Activated CD4-positive, alpha-beta T cell treated with anti-CD3 and anti-CD28 coated beads for 4 hours (primary cell): ENCODE data around the gene KCNQ1OT1.
A peak's percentile ranks its signal among the peaks of the same experiment; 100 is the strongest.

ENCODE experiments used
- DNase-seq, 2 donors: peaks; one replicate each; pipeline ENCODE4 v3.0.0-alpha.2; 2020

KCNQ1OT1 gene

GRCh38 chr11:2701898-2702434, 2.2 kb upstream of the KCNQ1OT1 start:
- no peak for DNase-seq

DNA sequence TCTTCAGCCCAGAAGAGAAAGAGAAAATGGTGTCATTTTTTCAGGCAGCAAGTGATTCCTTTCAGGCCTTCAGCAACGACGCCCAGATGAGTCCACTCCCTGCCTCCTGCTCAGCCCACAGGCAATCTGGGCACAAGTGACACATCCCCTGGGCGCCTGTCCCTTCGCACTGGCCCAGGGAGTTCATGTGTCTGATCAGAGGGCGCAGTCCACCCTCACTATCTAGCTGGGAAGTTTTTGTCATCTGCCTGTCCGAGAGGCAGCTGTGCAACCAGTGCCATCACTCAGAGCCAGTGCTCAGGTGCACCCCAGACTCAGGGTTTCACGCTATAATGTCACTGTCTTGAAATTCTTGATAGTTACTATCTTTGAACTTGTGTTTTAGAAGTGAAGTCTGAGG, 1.4 kb upstream of the KCNQ1OT1 start:
- no peak for DNase-seq

GRCh38 chr11:2700415-2701211, 819 bp upstream of the KCNQ1OT1 start:
- DNase-seq = peak in 1 of 2 donors; percentile 12

- no peak for DNase-seq
Observed at GRCh38 chr11:2699185-2699530, 636 bp downstream of the KCNQ1OT1 start.

GRCh38 chr11:2698386-2699184, 1.2 kb downstream of the KCNQ1OT1 start:
- DNase-seq = no peak

DNA sequence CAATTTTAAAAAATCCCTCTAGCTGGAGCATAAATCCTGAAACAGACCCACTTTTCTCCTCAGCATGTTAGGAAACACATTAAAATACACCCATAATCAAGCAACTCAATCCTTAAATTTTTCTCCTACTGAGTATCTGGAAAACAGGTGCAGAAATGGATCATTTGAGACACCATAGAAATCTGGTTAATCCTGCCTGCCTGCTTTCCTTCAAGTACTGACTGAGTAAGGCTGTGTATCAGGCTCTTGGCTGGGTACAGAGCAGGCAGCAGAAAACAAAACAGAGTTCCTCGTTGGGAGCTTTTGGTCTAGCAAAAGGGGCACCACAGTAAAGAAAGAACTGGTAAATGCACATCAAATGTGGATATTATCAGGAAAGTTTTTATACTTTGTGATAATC, 1.9 kb downstream of the KCNQ1OT1 start:
- DNase-seq = no peak

DNA sequence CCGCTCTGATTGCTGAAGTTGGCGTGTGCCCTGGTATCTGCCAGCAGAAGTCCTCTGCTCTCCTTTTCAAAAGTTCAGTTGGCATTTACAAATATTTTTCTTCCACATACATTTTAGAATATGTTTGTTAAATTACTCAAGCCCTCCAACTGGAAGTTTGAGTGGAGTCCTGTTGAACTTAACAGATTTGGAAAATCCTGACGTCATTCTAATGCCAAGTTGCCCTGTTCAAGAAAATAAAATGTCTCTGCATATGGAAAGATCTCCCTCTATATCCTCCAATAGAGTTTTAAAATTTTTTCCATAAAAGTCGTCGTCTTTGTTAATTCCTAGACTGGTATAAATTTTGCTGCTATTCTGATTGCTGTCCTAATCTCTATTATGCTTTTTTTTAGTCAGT, 3.3 kb downstream of the KCNQ1OT1 start:
- DNase-seq = no peak

DNA sequence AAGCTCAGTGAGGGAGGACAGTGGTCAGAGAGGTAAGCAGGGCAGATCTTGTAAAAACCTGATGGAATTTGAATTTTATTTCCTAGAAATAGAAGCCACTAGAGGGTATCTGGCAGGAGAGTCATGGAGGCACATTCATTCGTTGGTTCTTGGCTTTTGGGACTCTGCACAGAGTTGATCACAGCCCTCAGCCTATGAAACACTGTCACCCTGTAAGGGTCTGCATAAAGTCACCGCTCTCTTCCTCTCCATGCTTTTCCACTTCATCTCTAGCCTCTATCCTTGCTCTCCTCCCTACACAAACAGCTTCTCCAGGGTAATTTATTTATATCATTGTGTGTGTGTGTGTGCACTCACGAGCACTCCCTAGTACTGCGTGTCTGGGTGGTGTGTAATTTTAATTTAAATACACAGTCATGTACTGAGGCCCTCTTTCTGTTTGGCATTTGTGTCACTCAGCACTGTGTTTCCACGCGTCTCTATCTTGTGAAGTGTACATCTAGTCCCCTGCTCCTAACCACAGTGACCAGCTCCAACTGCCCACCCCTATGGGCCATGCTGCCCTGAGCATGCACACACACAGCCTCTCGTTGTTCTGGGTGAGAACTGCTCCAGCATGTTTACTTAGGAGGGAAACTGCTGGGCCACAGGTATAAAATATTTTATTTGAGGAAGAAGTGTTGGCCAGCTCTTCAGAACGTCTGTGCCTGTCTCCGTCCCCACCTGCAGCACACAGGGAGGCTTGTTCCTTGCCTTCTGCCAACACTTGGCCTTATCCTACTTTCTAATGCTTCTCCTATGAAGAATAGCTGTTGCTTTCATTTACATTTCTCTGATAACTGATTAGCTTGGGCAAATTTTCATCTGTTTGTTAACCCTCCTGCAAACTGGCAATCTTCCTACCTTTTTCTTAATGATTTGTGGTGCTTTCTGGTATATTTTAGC, 4.5 kb downstream of the KCNQ1OT1 start:
- DNase-seq = no peak

DNA sequence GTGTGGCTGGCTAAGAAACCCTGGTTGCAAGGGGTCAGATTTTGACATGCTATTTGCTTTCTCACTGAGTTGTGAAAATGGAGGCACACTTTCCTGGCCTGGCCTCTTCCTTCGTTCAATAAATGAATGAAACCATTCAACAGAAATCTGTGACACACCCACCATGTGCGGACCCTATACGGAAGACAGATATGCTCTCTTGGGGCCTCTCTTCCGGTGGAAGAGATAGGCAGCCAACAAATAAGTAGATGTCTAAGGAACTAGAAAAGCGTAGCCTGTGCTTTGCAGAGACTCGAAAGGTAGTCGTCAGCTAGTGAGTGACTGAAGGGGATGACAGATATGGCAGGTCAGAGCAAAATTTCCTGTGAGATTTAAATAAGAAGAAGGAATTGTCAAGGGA, 5.3 kb downstream of the KCNQ1OT1 start:
- no peak for DNase-seq

GRCh38 chr11:2693271-2694261, 6.2 kb downstream of the KCNQ1OT1 start:
- DNase-seq = no peak

GRCh38 chr11:2691991-2692875, 7.6 kb downstream of the KCNQ1OT1 start:
- DNase-seq = no peak

- no peak for DNase-seq
Observed at GRCh38 chr11:2691355-2691761, 8.4 kb downstream of the KCNQ1OT1 start.

DNA sequence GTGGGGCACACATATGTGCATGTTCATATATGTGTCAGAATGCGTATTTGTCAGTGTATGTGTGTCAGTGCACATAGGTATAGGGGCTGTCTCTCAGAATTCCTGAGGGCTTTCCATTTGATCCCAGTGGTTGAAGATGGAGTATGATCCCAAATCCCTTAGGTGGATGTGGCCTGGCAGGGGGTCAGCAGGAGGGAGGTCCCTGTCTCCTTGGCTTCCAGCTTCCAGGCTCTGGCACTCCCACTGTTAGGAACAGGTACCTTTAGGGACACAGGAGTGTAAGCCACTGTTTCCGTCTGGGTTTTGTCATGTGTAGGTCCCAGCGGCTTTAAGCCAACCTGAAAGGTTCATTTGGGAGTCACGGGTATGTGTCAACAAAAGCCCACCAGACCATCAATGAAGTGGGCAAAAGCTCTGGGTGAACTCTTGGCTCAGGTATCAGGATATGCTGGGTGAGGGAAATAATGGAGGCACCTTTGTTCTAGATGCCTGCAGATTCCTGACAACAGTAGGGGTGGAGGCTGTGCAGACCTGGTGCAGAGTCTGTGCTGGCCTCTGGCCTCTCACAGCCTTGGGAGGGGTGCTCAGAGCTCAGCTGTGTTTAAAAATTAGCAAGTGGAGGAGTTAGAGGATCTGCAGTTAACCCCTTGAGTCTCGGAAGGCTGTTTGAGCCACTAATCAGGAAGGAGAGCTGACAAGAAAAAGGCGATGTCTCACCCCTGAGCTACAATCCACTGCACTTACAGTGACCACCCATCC, 9.0 kb downstream of the KCNQ1OT1 start:
- no peak for DNase-seq

- no peak for DNase-seq
Observed at GRCh38 chr11:2689651-2690575, 9.9 kb downstream of the KCNQ1OT1 start.

DNA sequence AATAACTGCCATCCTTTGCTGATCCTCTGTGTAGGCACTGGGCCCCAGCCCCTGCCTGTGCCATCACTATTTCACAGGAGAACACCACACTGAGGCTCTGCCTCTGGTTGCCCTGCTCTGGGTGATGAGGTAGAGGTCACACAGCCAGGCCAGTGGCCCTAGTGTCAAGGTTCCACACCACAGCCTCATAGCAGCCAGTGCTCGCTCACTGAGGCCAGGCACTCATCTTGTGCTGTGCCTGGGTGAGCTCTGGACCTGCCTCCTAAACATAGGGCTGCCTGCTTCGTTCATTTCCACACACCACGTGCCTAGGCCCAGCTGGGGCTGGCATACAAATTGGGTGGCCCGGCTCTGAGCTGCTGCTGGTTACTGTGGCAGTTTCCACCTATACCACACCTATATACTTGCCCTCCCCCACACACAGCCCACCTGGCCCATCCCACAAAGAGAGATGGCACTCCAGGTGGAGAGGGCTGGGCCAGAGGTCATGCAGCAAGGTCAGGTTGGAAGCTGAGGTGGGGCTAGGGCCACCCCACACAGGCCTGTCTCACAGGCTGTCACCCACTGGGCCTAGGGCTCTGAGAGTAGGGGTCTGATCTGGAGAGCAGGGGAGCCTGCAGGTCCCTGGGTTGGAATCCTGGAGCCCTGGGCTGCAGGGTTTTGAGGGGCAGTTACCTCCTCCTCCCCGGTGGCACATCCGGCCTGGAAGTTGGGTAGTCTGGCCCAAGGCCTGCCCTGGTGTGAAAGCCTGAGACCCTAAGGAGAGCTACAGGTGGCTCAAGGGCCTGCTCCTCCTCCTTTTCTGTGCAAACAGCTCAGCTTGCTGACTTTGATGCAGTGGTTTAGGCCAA, 11.2 kb downstream of the KCNQ1OT1 start:
- no peak for DNase-seq

DNA sequence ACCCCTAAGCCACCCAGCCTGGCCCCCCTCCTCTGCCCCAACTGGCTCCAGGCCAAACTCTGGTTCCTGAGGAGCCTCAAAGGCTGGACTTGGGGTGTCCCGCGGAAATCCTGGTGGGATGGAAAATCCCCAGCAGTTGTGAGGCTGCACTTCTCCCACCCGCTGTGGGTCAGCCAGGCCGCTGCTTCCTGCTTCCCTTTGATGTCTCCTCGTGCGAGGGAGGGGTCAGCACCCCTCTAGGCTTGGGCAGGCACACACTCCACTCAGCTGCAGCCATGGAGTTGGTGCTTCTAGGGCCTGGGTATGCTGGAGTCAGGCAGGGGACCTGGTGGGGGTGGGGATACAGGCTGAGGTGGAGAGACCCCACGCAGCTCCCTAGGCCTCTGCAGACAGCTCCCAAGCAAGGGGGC, 12.0 kb downstream of the KCNQ1OT1 start:
- DNase-seq = no peak

DNA sequence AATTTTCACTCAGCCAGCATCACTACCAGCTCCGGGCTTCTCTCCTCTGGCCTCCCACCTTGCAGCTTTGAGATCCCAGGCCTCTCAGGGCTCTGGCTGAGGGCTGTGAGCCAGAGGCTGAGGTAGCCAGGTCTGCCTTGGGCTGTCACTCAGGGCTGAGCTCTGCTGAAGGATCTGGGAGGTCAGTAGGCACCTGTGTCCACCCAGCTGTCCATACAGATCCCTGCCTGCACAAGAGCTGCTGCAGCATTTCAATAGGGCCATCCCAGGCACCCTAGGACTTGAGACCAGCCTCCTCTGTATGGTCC, 12.6 kb downstream of the KCNQ1OT1 start:
- DNase-seq = no peak
